Common myeloid progenitor, CD34-positive (primary cell): ENCODE measurements around the gene BBLN.

Source experiments
- CTCF ChIA-PET: fragments of 350-600 bp; sonication (Branson Sonifier 250); formaldehyde crosslinking; loops from one replicate; lab custom pipeline; 2021; ENCODE audit warnings: antibody characterized with exemption; lab: Charles Lee
- POLR2A ChIA-PET: fragments of 350-600 bp; sonication (Branson Sonifier 250); formaldehyde crosslinking; loops from one replicate; lab custom pipeline; 2021; ENCODE audit warnings: antibody characterized with exemption; lab: Charles Lee
- DNase-seq, 3 donors: peaks; one replicate each; pipeline versions ENCODE4 v3.0.0 to v3.0.0-alpha.2; 2013
- H3K27ac ChIP-seq, 2 experiments: 1 replicate in 1 of 2; 2 replicates in 1 of 2; pipeline ENCODE4 v1.7.0; 2013; ENCODE audit warnings: inconsistent platforms in 2 of 2, low read length in 2 of 2, mild to moderate bottlenecking in 2 of 2, low read depth in 1 of 2, moderate library complexity in 1 of 2; ENCODE audit not compliant: severe bottlenecking in 2 of 2, insufficient read depth in 1 of 2, poor library complexity in 1 of 2
- H3K27me3 ChIP-seq, 5 experiments: replicated peaks in 2 of 5; 1 replicate in 3 of 5; 2 replicates in 2 of 5; pipeline versions ENCODE4 v1.6.1 to v1.7.0; 2013; ENCODE audit warnings: low read length in 4 of 5, mild to moderate bottlenecking in 2 of 5, moderate library complexity in 2 of 5, inconsistent platforms in 1 of 5; ENCODE audit not compliant: insufficient read depth in 5 of 5, control insufficient read depth in 4 of 5
- H3K36me3 ChIP-seq, 4 experiments: 1 replicate in 2 of 4; 2 replicates in 2 of 4; pipeline versions ENCODE4 v1.6.1 to v1.7.0; 2013; ENCODE audit warnings: low read length in 3 of 4, control low read depth in 1 of 4, mild to moderate bottlenecking in 1 of 4; ENCODE audit not compliant: control insufficient read depth in 4 of 4, insufficient read depth in 4 of 4
- H3K4me1 ChIP-seq, 4 experiments: 1 replicate in 3 of 4; 2 replicates in 1 of 4; pipeline versions ENCODE4 v1.6.1 to v1.7.1; 2013; ENCODE audit warnings: low read length in 3 of 4, mild to moderate bottlenecking in 3 of 4, control low read depth in 1 of 4, inconsistent platforms in 1 of 4, moderate library complexity in 1 of 4; ENCODE audit not compliant: control insufficient read depth in 4 of 4, insufficient read depth in 4 of 4; ENCODE audit errors: control extremely low read depth in 1 of 4
- H3K4me3 ChIP-seq, 7 experiments: 1 replicate in 4 of 7; 2 replicates in 3 of 7; pipeline versions ENCODE4 v1.5.1 to v1.7.0; 2013; ENCODE audit warnings: mild to moderate bottlenecking in 7 of 7, low read length in 6 of 7, moderate library complexity in 6 of 7, inconsistent platforms in 2 of 7, low read depth in 2 of 7, control low read depth in 1 of 7; ENCODE audit not compliant: insufficient read depth in 4 of 7, control insufficient read depth in 1 of 7; ENCODE audit errors: extremely low read depth in 1 of 7
- H3K9me3 ChIP-seq, 5 experiments: 1 replicate in 4 of 5; 2 replicates in 1 of 5; pipeline versions ENCODE4 v1.6.1 to v1.7.1; 2013; ENCODE audit warnings: low read length in 4 of 5, mild to moderate bottlenecking in 2 of 5, inconsistent platforms in 1 of 5, low read depth in 1 of 5, moderate library complexity in 1 of 5; ENCODE audit not compliant: control insufficient read depth in 4 of 5, insufficient read depth in 2 of 5; ENCODE audit errors: control extremely low read depth in 1 of 5
- WGBS: methylation state at CpG from one replicate; pipeline ENCODE4 v1.1.5; 2013; ENCODE audit not compliant: insufficient coverage; 5-methylcytosine and 5-hydroxymethylcytosine counted together

The BBLN gene

DNA sequence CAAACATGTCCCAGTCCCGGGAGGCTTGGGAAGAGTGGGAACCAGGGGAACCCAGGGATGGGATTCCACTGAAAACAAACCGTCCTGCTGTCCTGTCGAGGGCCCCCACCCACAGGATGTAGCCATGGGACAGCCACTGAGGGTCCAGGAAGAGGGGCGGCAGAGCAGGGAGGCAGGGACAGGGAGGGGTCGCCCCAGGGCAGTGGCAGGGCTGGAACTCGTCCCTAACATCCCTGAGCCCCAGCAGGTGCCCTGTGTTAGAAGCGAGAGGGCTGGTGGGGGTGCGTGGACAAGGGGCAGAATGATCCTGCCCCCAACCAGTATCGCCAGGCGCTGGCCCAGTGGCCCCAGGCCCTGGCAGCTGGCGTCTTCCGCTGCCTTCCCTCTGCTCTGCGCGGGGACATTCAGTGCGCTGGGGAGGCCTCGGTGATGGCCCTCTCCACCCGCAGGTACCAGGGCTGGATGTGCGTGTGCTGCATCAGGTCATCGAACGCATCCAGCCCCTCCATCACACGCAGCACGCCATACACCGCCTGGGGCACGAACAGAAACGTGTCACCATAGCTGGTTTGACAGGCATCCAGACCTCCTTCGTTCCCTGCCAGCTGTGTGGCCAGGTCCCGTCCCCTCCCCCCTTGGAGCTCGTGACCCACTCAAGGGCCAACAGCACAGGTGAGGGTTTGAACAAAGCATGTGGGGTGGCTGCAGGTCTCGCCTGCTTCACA lies 39.2 kb upstream of the BBLN start:
- Histone ChIP-seq H3K36me3 (peaks cover 2 to 51% (median 27%) of the 10 kb centered on the region in 4 experiments), H3K27me3 (no peaks in the 10 kb centered on the region), H3K4me1 (peaks cover 0 to 16% (median 13%) of the 10 kb centered on the region in 4 experiments), H3K9me3 (no peaks in the 10 kb centered on the region), H3K4me3 (no peak overlapping the region), H3K27ac (no peak overlapping the region)
- POLR2A ChIA-PET = no interaction called here
- CTCF ChIA-PET = interaction anchor here (0.6 to 1.1 kb wide), 2 partner anchors 16 to 21 kb away, joined by 3 to 4 read pairs; no protein-coding TSS in a partner anchor
- 94% methylated on average over 25 of the region's 29 CpGs for WGBS
- DNase-seq = no peak

DNA sequence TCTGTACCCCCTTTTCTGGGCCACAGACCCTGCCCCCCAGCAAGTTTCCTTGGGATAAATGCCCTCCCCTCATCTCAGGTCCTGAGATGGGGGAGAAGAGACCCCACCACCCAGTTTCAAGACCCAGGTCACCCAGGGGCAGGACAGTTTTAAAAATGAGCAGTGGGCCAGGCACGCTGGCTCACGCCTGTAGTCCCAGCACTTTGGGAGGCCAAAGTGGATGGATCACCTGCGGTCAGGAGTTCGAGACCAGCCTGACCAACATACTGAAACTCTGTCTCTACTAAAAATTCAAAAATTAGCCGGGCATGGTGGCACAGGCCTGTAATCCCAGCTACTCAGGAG lies 38.6 kb upstream of the BBLN start:
- H3K36me3 ChIP-seq = peaks cover 2 to 51% (median 27%) of the 10 kb centered on the region in 4 experiments
- H3K9me3 ChIP-seq = no peaks in the 10 kb centered on the region
- ChIA-PET POLR2A (no interaction called here), CTCF (no interaction called here)
- H3K4me3 ChIP-seq = no peak overlapping the region
- H3K4me1 ChIP-seq = peaks cover 0 to 21% (median 18%) of the 10 kb centered on the region in 4 experiments
- 100% methylated on average over 3 of the region's 5 CpGs for WGBS
- no peaks in the 10 kb centered on the region for H3K27me3 ChIP-seq
- no peak overlapping the region for H3K27ac ChIP-seq
- DNase-seq = no peak

DNA sequence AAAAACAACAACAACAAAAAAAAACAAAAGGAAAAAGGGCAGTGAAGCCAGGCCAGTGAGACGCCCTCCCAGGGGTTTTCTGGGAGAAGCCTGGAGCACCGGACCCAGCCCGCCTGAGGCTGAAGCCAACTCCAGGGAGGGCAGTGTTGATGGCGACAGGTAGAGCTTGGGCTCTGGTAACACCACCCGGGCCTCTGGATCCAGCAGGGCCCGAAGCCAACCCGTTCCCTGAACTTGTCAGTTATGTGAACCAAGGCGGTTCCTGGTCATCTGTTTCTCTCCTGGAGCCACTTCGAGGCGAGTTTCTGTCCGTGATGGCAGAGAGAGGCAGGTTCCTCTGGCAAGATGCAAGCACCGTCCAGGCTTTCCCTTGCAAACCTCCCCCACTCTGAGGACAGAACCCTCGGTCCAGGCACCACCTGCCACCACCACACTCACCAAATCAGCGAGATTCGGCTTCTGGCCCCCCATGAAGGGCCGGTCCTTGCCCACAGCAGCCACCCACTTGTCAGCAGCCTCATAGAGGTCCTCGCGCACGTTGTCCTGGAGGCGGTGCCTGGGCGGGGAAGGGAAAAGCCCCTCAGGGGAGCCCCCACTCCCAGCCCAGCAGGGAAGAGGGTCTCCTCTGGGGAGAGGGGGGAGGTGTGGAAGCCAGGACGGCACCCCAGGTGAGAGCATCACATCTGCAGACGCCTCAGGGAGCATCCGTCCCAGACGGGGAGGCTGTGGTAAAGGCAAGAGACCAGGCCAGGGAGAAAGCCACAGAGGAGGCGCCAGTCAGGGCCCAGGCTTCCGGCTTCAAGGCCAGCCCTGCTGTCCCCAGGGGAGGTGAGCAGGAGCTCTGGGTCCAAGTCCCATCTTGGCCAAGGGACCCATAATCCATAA lies 37.9 kb upstream of the BBLN start:
- H3K4me3 ChIP-seq = no peak overlapping the region
- no peak overlapping the region for H3K27ac ChIP-seq
- H3K4me1 ChIP-seq = peaks cover 0 to 26% (median 23%) of the 10 kb centered on the region in 4 experiments
- no peaks in the 10 kb centered on the region for H3K9me3 ChIP-seq
- POLR2A ChIA-PET = no interaction called here
- H3K36me3 ChIP-seq = peaks cover 2 to 51% (median 27%) of the 10 kb centered on the region in 4 experiments
- no peak for DNase-seq
- H3K27me3 ChIP-seq = no peaks in the 10 kb centered on the region
- 97% methylated on average over 26 of the region's 27 CpGs for WGBS
- CTCF ChIA-PET = no interaction called here

DNA sequence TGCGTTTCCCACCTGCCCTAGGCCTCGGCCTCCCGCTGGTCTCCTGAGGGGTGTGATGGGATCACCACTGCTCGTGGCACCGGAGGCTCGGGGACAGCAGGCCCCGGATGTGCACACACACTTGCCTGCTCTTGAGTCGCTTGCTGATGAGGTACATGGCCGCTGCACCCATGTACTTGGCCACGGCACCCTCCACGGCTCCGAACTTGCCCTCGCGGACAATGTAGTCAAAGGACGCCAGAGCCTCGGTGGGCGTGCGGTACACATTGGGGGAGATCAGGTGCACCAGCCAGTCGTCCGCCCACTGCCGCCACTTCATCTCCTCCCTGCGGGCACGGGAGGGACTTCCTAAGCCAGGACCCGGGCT lies 37.3 kb upstream of the BBLN start:
- ChIA-PET POLR2A (no interaction called here), CTCF (no interaction called here)
- no peak for DNase-seq
- Histone ChIP-seq H3K4me1 (peaks cover 0 to 26% (median 21%) of the 10 kb centered on the region in 4 experiments), H3K27ac (no peak overlapping the region), H3K9me3 (no peaks in the 10 kb centered on the region), H3K4me3 (no peak overlapping the region), H3K36me3 (peaks cover 2 to 51% (median 27%) of the 10 kb centered on the region in 4 experiments), H3K27me3 (no peaks in the 10 kb centered on the region)
- WGBS = 98% methylated on average over 24 of the region's 24 CpGs

DNA sequence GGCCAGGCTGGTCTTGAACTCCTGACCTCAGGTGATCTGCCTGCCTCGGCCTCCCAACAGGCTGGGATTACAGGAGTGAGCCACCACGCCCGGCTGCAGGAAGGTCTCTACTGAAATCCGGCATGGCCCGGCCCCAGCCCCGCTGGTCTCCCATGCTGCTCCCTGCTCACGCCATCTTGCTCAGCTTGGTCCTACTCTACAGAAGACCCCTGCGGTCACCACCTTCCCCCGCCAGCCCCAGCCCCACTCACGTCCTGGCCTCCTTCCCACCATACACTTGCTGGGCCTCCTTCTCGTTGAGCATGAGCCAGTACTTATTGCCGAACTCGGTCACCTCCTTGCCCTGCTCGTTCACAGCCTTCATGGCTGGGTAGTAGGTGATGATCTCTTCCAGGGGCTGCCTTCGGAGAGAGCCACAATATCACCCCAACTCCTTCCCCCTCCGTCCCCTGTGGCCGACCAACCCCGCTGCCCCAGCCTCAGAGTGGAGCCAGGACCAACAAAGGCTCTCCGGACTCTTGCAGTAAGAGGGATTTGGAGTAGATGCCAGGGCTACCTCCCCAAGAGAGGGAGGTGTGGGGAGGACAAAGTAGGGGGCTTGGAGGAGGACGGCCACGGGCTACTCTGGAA lies 36.5 kb upstream of the BBLN start:
- ChIA-PET POLR2A (no interaction called here), CTCF (interaction anchor here (1.4 to 3.8 kb wide), 3 partner anchors 7 to 45 kb away, joined by 6 to 18 read pairs (median 7); no protein-coding TSS in a partner anchor)
- H3K4me1 ChIP-seq = peaks cover 0 to 25% (median 22%) of the 10 kb centered on the region in 4 experiments
- H3K9me3 ChIP-seq = no peaks in the 10 kb centered on the region
- no peak overlapping the region for H3K27ac ChIP-seq
- H3K4me3 ChIP-seq = no peak overlapping the region
- DNase-seq = no peak
- H3K27me3 ChIP-seq = no peaks in the 10 kb centered on the region
- WGBS = 97% methylated on average over 15 of the region's 21 CpGs
- H3K36me3 ChIP-seq = peaks cover 2 to 51% (median 27%) of the 10 kb centered on the region in 4 experiments

DNA sequence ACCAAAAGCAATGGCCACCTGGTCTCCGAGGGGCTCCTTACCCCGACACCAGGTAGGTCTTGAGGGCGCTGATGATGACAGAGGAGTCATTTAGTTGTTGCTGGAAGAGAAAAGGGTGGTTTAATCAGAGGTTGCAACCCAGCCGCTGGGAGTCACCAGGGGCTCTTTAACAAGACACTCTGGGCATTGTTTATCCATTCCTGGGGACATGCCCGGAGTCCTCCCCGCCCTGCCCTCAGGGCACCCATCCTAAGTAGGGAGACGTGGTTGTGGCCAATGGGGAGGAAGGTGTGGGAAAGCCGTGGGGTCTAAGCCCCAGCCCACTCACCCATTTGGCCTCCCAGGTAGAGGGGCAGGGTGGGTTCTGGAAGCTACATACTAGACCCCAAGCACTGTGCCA lies 35.6 kb upstream of the BBLN start:
- Histone ChIP-seq H3K36me3 (peaks cover 2 to 51% (median 27%) of the 10 kb centered on the region in 4 experiments), H3K27me3 (no peaks in the 10 kb centered on the region), H3K4me1 (peaks cover 0 to 31% (median 27%) of the 10 kb centered on the region in 4 experiments), H3K9me3 (no peaks in the 10 kb centered on the region), H3K4me3 (no peak overlapping the region), H3K27ac (no peak overlapping the region)
- 100% methylated on average over 8 of the region's 8 CpGs for WGBS
- POLR2A ChIA-PET = no interaction called here
- no peak for DNase-seq
- CTCF ChIA-PET = interaction anchor here (0.9 to 3.8 kb wide), 12 partner anchors 8 to 328 kb away, joined by 3 to 18 read pairs (median 5); no protein-coding TSS in a partner anchor
